ENCODE data around the gene MUC2.

Gene MUC2

DNA sequence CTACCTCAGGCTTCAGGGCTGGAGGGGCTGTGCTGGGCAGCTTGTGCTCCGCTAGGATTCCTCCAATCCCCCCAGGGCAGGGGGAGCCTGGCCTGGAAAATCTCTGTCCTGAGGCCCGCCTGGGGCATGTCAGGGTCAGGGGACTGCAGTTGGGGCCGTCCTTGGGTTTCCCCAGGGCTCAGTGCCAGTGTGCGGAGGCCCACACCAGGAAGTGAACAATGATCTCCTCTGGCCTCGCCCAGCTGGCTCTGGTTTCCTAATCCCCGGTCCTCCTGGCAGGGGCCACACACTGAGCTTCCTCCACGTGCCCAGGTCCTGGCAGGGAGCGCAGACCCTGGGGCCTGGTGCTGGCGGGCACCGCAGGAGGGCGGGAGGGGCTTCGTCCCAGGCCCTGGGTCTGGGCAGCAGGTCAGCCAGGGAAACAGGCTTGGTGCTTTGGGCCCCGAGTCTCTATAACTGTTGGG lies 1.4 kb upstream of the MUC2 start:
- no peaks in the 10 kb centered on the region for H3K27me3 ChIP-seq (ENCODE audit: control insufficient read depth in 3 of 3, insufficient read depth in 3 of 3, low read depth in 1 of 3, low read length in 3 of 3)
- H3K27ac ChIP-seq (replicated peaks; ENCODE audit: low read length) = no peak overlapping the region
- H3K14ac ChIP-seq (ENCODE audit: low read length) = no peak overlapping the region
- peaks cover 5 to 11% of the 10 kb centered on the region in 2 donors for H3K4me1 ChIP-seq (ENCODE audit: control insufficient read depth in 2 of 2, insufficient read depth in 1 of 2, low read depth in 1 of 2, low read length in 2 of 2)
- no peak overlapping the region for H3K4me3 ChIP-seq (ENCODE audit: low read length in 2 of 2)
- H3K9me3 ChIP-seq (replicated peaks in 1 of 2; ENCODE audit: control insufficient read depth in 2 of 2, insufficient read depth in 1 of 2, low read depth in 1 of 2, low read length in 2 of 2) = no peaks in the 10 kb centered on the region
- peak overlapping the region; percentile 2 for H2BK12ac ChIP-seq (ENCODE audit: low read length)
- peak overlapping the region; percentile 60 for H2BK5ac ChIP-seq (ENCODE audit: low read length)
- peak overlapping the region; percentile 96 for H2BK15ac ChIP-seq (ENCODE audit: low read length)
- no peak for DNase-seq (ENCODE audit: low spot score)
- peak overlapping the region; percentile 65 for H4K8ac ChIP-seq (ENCODE audit: low read depth, low read length)
- peak overlapping the region; percentile 94 for H2AK5ac ChIP-seq (ENCODE audit: low read depth, low read length)
- H3K9ac ChIP-seq (ENCODE audit: low read depth, low read length, poor library complexity) = peak overlapping the region; percentile 50
- no peaks in the 10 kb centered on the region for H3K36me3 ChIP-seq (replicated peaks in 1 of 2; ENCODE audit: control insufficient read depth in 2 of 2, insufficient read depth in 2 of 2, low read length in 2 of 2)
- peak overlapping the region; percentile 90 for H3K18ac ChIP-seq (ENCODE audit: low read length)
- H2AFZ ChIP-seq (ENCODE audit: low read length) = peak overlapping the region; percentile 56
- peak overlapping the region; percentile 55 for H3K23ac ChIP-seq (ENCODE audit: low read depth, low read length, poor library complexity)
- H3K4ac ChIP-seq (ENCODE audit: low read length) = peak overlapping the region; percentile 53
- H3K79me1 ChIP-seq (ENCODE audit: low read depth, low read length) = peaks cover 5% of the 10 kb centered on the region
- no peak overlapping the region for H4K91ac ChIP-seq (ENCODE audit: low read depth, low read length, poor library complexity)
- peak overlapping the region; percentile 87 for H2BK120ac ChIP-seq (ENCODE audit: low read depth, low read length)
- no CpG with 5 or more reads among the region's 13 CpGs for WGBS, 2 donors (ENCODE audit: extremely low coverage in 2 of 2, insufficient read length in 2 of 2, insufficient replicate concordance in 1 of 2)
- no peak overlapping the region for H3K4me2 ChIP-seq (ENCODE audit: insufficient read depth, low read length, poor library complexity, severe bottlenecking)

DNA sequence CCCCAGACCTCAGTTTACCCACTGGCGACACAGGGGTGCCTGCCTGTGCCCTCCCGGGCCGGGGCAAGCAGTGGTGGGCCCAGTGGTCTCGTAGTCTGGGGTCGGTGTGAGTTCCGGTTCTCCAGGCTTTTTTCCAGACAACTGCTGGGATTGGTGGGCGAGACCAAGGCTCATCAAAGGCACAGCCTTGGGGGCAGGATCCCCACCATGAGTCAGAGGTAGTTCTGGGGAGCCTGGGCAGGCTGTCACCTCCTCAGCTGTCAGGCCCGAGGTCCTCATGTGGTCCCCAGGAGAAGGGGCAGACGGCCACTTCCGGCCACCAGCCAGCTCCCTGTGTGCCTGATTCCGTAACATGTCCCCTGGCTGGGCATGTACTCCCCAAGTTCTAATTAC lies 827 bp upstream of the MUC2 start:
- peak overlapping the region; percentile 41 for H2BK12ac ChIP-seq (ENCODE audit: low read length)
- H2BK15ac ChIP-seq (ENCODE audit: low read length) = peak overlapping the region; percentile 75
- no peak overlapping the region for H3K4me2 ChIP-seq (ENCODE audit: insufficient read depth, low read length, poor library complexity, severe bottlenecking)
- H3K9ac ChIP-seq (ENCODE audit: low read depth, low read length, poor library complexity) = no peak overlapping the region
- DNase-seq (ENCODE audit: low spot score) = no peak
- no peaks in the 10 kb centered on the region for H3K36me3 ChIP-seq (replicated peaks in 1 of 2; ENCODE audit: control insufficient read depth in 2 of 2, insufficient read depth in 2 of 2, low read length in 2 of 2)
- peak overlapping the region; percentile 40 for H2AFZ ChIP-seq (ENCODE audit: low read length)
- H3K18ac ChIP-seq (ENCODE audit: low read length) = peak overlapping the region; percentile 90
- no peak overlapping the region for H3K4ac ChIP-seq (ENCODE audit: low read length)
- H2BK5ac ChIP-seq (ENCODE audit: low read length) = peak overlapping the region; percentile 60
- peak overlapping the region; percentile 31 for H3K14ac ChIP-seq (ENCODE audit: low read length)
- H4K8ac ChIP-seq (ENCODE audit: low read depth, low read length) = no peak overlapping the region
- peak overlapping the region; percentile 43 for H3K23ac ChIP-seq (ENCODE audit: low read depth, low read length, poor library complexity)
- peaks cover 5% of the 10 kb centered on the region for H3K79me1 ChIP-seq (ENCODE audit: low read depth, low read length)
- no peaks in the 10 kb centered on the region for H3K9me3 ChIP-seq (replicated peaks in 1 of 2; ENCODE audit: control insufficient read depth in 2 of 2, insufficient read depth in 1 of 2, low read depth in 1 of 2, low read length in 2 of 2)
- peaks cover 5 to 11% of the 10 kb centered on the region in 2 donors for H3K4me1 ChIP-seq (ENCODE audit: control insufficient read depth in 2 of 2, insufficient read depth in 1 of 2, low read depth in 1 of 2, low read length in 2 of 2)
- no peak overlapping the region for H2BK120ac ChIP-seq (ENCODE audit: low read depth, low read length)
- H3K4me3 ChIP-seq (ENCODE audit: low read length in 2 of 2) = no peak overlapping the region
- H4K91ac ChIP-seq (ENCODE audit: low read depth, low read length, poor library complexity) = no peak overlapping the region
- H2AK5ac ChIP-seq (ENCODE audit: low read depth, low read length) = peak overlapping the region; percentile 94
- no peak overlapping the region for H3K27ac ChIP-seq (replicated peaks; ENCODE audit: low read length)
- H3K27me3 ChIP-seq (ENCODE audit: control insufficient read depth in 3 of 3, insufficient read depth in 3 of 3, low read depth in 1 of 3, low read length in 3 of 3) = no peaks in the 10 kb centered on the region
- WGBS, 2 donors (ENCODE audit: extremely low coverage in 2 of 2, insufficient read length in 2 of 2, insufficient replicate concordance in 1 of 2) = no CpG with 5 or more reads among the region's 11 CpGs

DNA sequence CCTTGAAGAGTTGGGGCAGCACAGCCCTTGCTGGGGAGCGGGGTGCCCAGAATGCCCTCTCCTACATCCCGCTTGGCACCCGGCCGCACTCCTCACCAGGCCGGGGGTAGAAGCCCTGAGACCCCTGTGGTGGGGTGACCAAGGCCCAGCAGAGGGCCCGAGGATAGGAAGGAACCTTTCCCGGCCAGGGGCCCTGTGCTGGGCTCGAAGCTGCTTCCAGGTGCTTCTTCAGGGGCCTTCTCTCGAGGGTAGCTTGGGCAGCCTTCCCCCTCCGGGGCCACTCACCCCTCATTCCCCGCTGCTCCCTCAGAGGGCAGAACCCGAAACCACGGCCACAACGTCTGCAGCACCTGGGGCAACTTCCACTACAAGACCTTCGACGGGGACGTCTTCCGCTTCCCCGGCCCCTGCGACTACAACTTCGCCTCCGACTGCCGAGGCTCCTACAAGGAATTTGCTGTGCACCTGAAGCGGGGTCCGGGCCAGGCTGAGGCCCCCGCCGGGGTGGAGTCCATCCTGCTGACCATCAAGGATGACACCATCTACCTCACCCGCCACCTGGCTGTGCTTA lies 752 bp downstream of the MUC2 start:
- no peak overlapping the region for H3K27ac ChIP-seq (replicated peaks; ENCODE audit: low read length)
- no peak overlapping the region for H3K4me2 ChIP-seq (ENCODE audit: insufficient read depth, low read length, poor library complexity, severe bottlenecking)
- no peak overlapping the region for H3K4me3 ChIP-seq (ENCODE audit: low read length in 2 of 2)
- H3K4ac ChIP-seq (ENCODE audit: low read length) = no peak overlapping the region
- peak overlapping the region; percentile 59 for H3K14ac ChIP-seq (ENCODE audit: low read length)
- no peaks in the 10 kb centered on the region for H3K9me3 ChIP-seq (replicated peaks in 1 of 2; ENCODE audit: control insufficient read depth in 2 of 2, insufficient read depth in 1 of 2, low read depth in 1 of 2, low read length in 2 of 2)
- DNase-seq (ENCODE audit: low spot score) = no peak
- H3K79me1 ChIP-seq (ENCODE audit: low read depth, low read length) = peaks cover 5% of the 10 kb centered on the region
- no peak overlapping the region for H3K9ac ChIP-seq (ENCODE audit: low read depth, low read length, poor library complexity)
- no peak overlapping the region for H3K23ac ChIP-seq (ENCODE audit: low read depth, low read length, poor library complexity)
- H3K18ac ChIP-seq (ENCODE audit: low read length) = peak overlapping the region; percentile 48
- peaks cover 5 to 11% of the 10 kb centered on the region in 2 donors for H3K4me1 ChIP-seq (ENCODE audit: control insufficient read depth in 2 of 2, insufficient read depth in 1 of 2, low read depth in 1 of 2, low read length in 2 of 2)
- H2BK5ac ChIP-seq (ENCODE audit: low read length) = no peak overlapping the region
- H4K8ac ChIP-seq (ENCODE audit: low read depth, low read length) = no peak overlapping the region
- H2AFZ ChIP-seq (ENCODE audit: low read length) = no peak overlapping the region
- no peak overlapping the region for H2BK12ac ChIP-seq (ENCODE audit: low read length)
- H3K27me3 ChIP-seq (ENCODE audit: control insufficient read depth in 3 of 3, insufficient read depth in 3 of 3, low read depth in 1 of 3, low read length in 3 of 3) = no peaks in the 10 kb centered on the region
- WGBS, 2 donors (ENCODE audit: extremely low coverage in 2 of 2, insufficient read length in 2 of 2, insufficient replicate concordance in 1 of 2) = no CpG with 5 or more reads among the region's 28 CpGs
- H3K36me3 ChIP-seq (replicated peaks in 1 of 2; ENCODE audit: control insufficient read depth in 2 of 2, insufficient read depth in 2 of 2, low read length in 2 of 2) = no peaks in the 10 kb centered on the region
- H4K91ac ChIP-seq (ENCODE audit: low read depth, low read length, poor library complexity) = no peak overlapping the region
- no peak overlapping the region for H2BK120ac ChIP-seq (ENCODE audit: low read depth, low read length)
- peak overlapping the region; percentile 86 for H2AK5ac ChIP-seq (ENCODE audit: low read depth, low read length)
- peak overlapping the region; percentile 19 for H2BK15ac ChIP-seq (ENCODE audit: low read length)

DNA sequence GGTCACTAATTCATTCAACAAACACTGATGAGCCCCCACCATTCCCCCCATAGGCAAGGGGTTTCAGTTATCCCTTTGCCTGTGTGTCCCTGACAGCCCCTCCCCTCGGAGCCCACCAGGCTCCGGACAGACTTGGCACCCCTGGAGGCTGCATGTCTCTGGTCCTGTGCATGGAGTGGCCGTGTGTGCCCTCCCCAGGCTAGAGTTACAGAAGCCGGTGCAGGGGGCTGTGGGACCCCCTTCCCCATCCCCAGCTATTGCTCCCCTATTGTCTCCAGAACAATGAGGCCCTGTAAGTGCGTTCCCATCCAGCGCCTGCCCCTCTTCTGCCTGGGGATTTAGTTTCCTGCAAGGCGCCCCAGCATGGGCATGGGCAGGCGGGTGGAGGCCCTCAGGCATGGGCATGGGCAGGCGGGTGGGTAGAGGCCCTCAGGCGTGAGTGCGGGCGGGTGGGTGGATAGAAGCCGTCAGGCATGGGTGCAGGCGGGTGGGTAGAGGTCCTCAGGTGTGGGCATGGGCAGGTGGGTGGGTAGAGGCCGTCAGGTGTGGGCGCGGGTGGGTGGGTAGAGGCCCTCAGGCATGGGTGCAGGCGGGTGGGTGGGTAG lies 1.5 kb downstream of the MUC2 start:
- H2BK120ac ChIP-seq (ENCODE audit: low read depth, low read length) = no peak overlapping the region
- no peak overlapping the region for H2AFZ ChIP-seq (ENCODE audit: low read length)
- H3K4me3 ChIP-seq (ENCODE audit: low read length in 2 of 2) = no peak overlapping the region
- H3K27ac ChIP-seq (replicated peaks; ENCODE audit: low read length) = no peak overlapping the region
- no peak overlapping the region for H3K4me2 ChIP-seq (ENCODE audit: insufficient read depth, low read length, poor library complexity, severe bottlenecking)
- DNase-seq (ENCODE audit: low spot score) = no peak
- no peak overlapping the region for H3K18ac ChIP-seq (ENCODE audit: low read length)
- no peak overlapping the region for H2BK12ac ChIP-seq (ENCODE audit: low read length)
- peak overlapping the region; percentile 59 for H3K14ac ChIP-seq (ENCODE audit: low read length)
- H4K91ac ChIP-seq (ENCODE audit: low read depth, low read length, poor library complexity) = no peak overlapping the region
- H3K4ac ChIP-seq (ENCODE audit: low read length) = no peak overlapping the region
- no CpG with 5 or more reads among the region's 18 CpGs for WGBS, 2 donors (ENCODE audit: extremely low coverage in 2 of 2, insufficient read length in 2 of 2, insufficient replicate concordance in 1 of 2)
- H4K8ac ChIP-seq (ENCODE audit: low read depth, low read length) = no peak overlapping the region
- peaks cover 5 to 11% of the 10 kb centered on the region in 2 donors for H3K4me1 ChIP-seq (ENCODE audit: control insufficient read depth in 2 of 2, insufficient read depth in 1 of 2, low read depth in 1 of 2, low read length in 2 of 2)
- H3K9me3 ChIP-seq (replicated peaks in 1 of 2; ENCODE audit: control insufficient read depth in 2 of 2, insufficient read depth in 1 of 2, low read depth in 1 of 2, low read length in 2 of 2) = no peaks in the 10 kb centered on the region
- H3K36me3 ChIP-seq (replicated peaks in 1 of 2; ENCODE audit: control insufficient read depth in 2 of 2, insufficient read depth in 2 of 2, low read length in 2 of 2) = no peaks in the 10 kb centered on the region
- no peaks in the 10 kb centered on the region for H3K27me3 ChIP-seq (ENCODE audit: control insufficient read depth in 3 of 3, insufficient read depth in 3 of 3, low read depth in 1 of 3, low read length in 3 of 3)
- no peak overlapping the region for H3K23ac ChIP-seq (ENCODE audit: low read depth, low read length, poor library complexity)
- no peak overlapping the region for H3K9ac ChIP-seq (ENCODE audit: low read depth, low read length, poor library complexity)
- no peak overlapping the region for H2BK5ac ChIP-seq (ENCODE audit: low read length)
- peak overlapping the region; percentile 86 for H2AK5ac ChIP-seq (ENCODE audit: low read depth, low read length)
- peaks cover 3% of the 10 kb centered on the region for H3K79me1 ChIP-seq (ENCODE audit: low read depth, low read length)
- peak overlapping the region; percentile 19 for H2BK15ac ChIP-seq (ENCODE audit: low read length)

Data from neuronal stem cell (in vitro differentiated cells).